Measurements from ENCODE around the gene NEURL1. TPM values are rescaled to one million over a fixed set of nuclear protein-coding genes. Genes with fewer than 3 reads are reported as not detected.
A peak's percentile ranks its signal among the peaks of the same experiment; 100 is the strongest.

NEURL1 gene
- total RNA-seq, 1 donor from 2014 or later, result 0.05 TPM

DNA sequence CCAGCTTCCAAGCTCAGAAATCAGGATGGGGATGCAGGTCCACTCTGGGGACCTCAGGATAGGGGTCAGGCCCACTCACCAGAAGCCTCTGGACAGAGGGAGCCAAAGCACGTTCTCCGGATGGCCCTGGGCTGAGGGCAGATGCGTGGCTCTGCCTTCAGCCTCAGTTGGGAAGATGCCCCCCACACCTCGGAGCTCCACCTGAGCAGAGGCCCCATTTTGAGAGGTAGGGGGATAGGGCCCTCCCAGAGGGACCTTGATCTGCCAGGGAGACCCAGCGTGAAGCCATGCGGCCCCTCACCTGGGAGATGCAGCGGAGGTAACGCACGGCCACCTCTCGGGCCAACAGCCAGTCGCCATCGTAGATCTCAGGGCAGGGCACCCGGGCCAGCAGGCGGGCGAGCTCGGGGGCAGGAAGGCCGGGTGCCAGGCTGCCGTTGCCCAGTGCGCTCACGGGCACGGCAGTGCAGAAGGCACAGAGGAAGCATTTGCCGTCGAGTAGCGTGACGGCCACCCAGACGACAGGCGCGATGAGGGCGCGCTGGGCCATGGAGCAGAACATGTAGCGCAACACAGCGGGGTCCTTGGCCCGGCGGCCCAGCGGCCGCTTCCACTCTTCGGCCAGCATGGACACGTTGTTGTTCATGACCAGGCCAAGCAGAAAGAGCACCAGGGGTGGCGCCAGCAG, 35.5 kb upstream of the NEURL1 start:
- no peak for ATAC-seq
- peak; percentile 55 for DNase-seq (ENCODE audit: missing footprints)

DNA sequence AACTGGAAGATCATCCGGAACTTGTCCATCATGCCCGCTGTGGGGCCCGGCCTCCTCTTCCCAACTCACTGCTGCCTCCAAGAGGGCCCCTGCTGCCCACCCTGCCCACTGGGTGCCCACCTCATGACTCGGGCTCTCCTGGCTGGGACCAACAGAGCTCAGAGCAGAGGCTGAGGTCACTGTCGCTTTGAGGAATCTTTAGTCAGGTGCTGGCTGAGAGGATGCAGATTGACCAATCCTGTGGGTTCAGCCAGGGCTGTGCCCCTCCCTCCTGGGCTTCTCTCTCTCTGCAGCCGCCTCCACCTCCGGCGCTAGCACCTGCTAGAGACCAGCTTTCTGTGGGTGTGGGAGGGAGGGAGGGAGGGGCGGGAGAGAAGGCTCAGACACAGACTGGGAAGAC, 34.8 kb upstream of the NEURL1 start, which contains the start of gene CALHM1:
Gene CALHM1, minus strand, starts transcription at position 181 of the 400 bp plus-strand sequence. Its CDS starts 149 bp downstream, at position 32.
- intact Hi-C loops (cut with DNase I), result no loop called here
- no peak for ATAC-seq
- peak; percentile 5 for DNase-seq (ENCODE audit: missing footprints)

More for the DNA sequence above, 35.5 kb upstream of the NEURL1 start:
- intact Hi-C loops (cut with DNase I), result no loop called here

DNA sequence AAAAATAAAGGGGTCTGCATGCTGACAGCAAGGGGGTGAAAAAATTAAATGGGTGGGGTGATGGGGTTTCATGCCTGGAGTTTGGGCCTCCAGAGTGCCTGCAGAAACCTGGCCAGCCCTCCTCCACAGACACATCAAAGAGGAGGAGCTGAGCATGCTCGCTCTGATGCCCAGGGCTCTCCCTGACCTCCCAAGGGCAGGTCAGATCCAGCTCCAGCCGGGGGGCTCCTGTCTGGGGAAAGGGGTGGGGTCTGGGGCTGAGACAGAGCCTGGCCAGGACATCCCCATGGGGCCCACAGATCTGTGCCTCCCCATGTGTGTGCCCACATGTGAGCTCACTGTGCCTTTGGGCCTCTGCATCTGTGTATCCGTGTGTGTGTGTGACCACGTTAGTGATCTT, 33.9 kb upstream of the NEURL1 start:
- intact Hi-C loops (cut with DNase I), result no loop called here
- peak; percentile 34 for DNase-seq (ENCODE audit: missing footprints)
- no peak for ATAC-seq

DNA sequence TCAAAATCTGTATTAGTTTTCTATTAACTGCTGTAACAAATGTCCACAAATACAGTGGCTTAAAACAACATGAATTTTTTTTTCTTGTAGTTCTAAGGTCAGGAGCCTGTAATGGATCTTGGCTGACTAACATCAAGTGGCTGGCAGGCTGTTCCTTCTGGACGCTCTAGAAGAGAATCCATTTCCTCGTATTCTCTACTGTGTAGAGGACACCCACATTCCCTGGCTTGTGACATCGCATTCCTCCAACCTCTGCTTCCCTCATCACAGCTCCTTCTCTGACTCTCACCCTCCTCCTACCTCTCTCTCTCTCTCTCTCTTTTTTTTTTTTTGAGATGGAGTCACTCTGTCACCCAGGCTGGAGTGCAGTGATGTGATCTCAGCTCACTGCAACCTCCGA, 30.0 kb upstream of the NEURL1 start:
- DNase-seq (ENCODE audit: missing footprints) (no peak), ATAC-seq (no peak)
- intact Hi-C loops (cut with DNase I), result no loop called here

DNA sequence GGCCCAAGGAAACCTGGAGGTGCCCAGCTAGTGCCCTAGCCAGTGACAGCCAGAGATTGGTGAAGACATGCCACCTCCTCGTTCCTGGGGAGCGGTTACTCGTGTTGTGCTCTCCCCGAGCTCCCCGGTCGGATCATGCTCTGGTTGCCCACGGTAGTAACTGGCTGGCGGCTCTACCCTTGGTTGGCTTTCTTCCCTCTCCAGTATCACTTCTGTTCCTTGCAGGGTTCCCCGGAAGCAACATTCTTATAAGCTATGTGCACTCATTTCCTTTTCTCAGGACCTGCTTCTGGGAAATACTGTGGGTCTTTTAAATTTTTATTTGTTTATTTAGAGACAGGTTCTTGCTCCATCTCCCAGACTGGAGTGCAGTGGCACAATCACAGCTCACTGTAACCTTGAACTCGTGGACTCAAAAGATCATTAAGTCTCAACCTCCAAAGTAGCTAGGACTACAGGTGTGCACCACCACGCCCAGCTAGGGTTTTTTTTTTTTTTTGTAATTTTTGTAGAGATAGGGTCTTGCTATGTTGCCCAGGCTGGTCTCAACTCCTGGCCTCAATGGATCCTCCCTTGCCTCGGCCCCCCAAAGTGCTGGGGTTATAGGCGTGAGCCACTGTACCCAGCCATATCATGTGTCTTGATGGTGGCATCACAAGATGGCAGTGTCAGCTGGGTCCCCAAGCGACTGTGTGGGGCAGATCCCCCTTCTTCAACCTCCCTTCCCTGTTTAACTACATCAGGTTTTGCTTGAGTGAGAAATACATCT, 27.9 kb upstream of the NEURL1 start:
- ATAC-seq (no peak), DNase-seq (ENCODE audit: missing footprints) (no peak)
- intact Hi-C loops (cut with DNase I), result no loop called here

DNA sequence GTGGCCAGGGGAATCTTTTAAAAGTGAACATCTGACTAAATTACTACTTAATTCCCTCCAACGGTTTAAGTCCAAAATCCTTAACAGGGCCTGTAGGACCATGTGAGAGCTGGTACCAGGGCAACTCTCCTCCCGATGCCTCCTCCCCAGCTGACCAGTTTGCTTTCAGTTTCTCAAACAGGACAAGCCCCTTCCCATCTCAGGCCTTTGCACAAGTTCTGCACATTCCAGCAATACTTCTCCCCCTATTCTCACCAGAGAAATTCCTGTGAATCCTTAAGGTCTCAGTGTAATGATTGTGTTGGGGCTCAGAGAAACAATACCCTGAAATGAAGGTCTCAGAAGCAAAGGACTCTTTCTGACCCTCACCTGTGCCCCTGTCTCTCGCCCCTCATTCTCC, 26.8 kb upstream of the NEURL1 start:
- ATAC-seq (no peak), DNase-seq (ENCODE audit: missing footprints) (no peak)
- intact Hi-C loops (cut with DNase I), result no loop called here

DNA sequence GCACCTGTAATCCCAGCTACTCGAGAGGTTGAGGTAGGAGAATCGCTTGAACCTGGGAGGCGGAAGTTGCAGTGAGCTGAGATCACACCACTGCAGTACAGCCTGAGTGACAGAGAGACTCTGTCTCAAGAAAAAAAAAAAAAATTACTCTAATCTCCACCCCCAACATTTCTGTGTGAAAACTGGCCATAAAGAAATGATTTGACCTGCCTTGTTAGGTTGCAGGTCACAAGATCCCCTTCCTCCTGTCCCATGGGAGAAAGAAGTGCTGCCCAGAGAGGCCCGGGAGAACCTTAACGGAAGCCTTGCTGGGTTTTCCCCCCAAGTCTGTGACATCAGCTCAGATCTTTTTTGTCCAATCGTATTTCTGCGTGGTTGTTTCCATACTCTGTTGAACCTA, 26.1 kb upstream of the NEURL1 start:
- DNase-seq (ENCODE audit: missing footprints) (no peak), ATAC-seq (no peak)
- intact Hi-C loops (cut with DNase I), result no loop called here

DNA sequence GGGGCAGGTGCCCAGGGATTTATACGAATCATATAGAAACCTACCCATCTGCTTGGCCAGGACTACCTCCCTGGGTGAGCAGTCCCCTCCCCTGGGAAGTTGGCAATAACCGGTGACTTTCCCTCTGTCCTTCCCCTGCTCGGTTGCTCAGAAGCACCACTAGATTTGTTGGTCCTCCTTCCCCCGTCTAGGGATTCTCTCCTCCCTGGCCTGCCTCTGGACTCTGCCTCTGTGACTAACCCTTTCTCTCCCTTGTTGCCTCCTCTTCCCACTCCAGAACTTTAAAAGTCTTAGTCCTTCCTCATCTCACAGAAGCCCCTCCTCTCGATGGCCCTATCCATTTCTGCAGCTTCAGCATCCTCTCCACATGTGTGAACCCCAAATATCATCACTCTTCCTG, 24.3 kb upstream of the NEURL1 start:
- ATAC-seq (no peak), DNase-seq (ENCODE audit: missing footprints) (no peak)
- intact Hi-C loops (cut with DNase I), result no loop called here

DNA sequence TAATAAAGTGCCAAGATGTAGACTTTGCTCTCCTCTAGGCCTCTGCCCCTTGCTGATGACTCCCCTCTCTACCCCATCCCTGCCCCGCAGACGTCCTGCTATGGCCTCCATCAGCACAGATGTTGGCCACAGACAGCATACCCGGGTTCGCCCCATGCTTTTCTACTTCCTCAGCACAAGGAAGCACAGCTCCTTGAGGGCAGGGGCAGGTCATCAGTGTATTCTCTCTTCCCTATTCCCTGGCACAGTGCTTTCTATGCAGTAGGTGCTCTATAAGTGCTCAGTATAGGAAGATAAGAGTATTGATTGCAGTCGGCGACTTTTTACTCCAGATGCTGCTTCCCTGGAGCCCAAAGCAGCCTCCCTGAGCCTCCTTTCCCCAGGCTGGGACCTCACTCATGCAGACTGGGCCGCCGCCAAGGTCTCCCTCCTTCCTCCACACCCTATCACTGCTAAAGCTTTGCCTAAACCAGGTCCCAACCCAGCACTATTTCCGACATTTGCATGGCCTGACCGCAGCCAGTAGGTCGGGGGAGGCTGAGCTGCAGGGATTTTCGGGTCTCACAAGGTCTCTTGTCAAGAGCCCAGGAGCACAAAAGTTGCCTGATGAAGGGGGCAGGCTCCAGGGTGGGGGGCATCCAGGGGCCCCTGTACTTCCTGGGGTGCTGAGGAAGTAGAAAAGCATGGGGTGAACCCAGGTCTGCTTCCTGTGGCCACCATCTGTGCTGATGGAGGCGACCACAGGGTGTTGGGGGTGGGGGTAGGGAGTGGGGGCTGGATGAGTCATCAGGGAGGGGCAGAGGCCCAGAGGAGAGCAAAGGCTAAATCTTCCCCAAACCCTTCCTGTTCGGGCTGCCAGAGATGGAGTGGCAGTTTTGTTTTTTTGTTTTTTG, 22.5 kb upstream of the NEURL1 start:
- peak; percentile 83 for DNase-seq (ENCODE audit: missing footprints)
- intact Hi-C loops (cut with DNase I), result no loop called here
- ATAC-seq, result peak; percentile 72

DNA sequence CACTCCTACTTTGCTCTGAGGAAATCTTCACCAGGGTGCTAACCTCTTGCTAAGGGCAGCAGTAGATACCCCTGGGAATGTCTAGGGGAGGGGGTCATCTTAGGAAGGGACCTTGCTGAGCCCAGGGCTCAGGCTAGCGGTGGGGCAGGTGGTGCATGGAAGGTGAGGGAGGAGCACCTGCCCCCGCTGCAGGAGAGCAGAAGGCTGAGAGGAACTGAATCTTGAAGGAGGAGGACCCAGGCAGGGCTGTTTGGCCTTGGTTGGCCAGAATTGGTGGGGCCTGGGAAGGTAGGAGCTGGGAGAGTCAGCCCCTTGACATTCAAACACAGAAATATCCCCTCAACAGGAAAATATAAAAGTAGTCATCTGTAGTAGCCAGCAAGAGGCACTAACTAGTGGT, 21.5 kb upstream of the NEURL1 start:
- intact Hi-C loops (cut with DNase I), result no loop called here
- no peak for ATAC-seq
- no peak for DNase-seq (ENCODE audit: missing footprints)

DNA sequence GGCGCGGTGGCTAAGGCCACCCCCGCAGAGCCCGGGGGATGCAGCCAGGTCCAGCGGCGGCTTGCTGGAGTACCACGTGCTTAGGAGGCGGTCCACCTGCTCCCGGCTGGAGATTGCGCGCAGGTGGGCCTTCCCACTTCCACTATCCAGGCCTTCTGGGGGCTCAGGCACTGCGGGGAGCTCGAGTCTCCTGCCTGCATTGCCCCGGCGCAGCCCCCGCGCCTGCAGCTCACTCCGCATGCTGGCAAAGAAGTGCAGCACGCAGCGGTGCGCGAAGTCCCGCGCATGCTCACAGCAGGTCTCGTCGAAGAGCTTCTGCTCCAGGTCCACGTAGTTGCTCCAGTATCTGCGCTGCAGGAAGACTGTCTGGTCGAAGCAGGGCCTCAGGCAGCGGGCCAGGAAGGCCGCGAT, 20.2 kb upstream of the NEURL1 start:
- DNase-seq (ENCODE audit: missing footprints) (no peak), ATAC-seq (no peak)
- intact Hi-C loops (cut with DNase I), result no loop called here

DNA sequence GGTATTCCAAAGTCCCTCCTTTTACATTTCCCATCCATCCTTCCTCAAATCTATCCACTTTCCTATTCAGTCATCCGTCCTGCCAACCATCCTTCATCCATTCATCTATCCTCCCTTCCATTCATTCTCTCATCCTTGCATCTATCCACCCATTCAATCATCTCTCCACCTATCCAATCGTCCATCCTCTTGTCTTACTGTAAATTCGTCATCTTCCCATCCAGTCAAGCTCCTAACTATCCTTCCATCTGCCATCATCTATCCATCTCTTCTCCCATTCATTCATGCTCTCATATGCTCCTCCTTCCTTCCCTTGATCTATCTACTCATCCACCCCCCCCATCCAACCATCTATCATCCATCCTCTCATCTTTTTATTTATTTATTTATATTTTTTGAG, 19.4 kb upstream of the NEURL1 start:
- DNase-seq (ENCODE audit: missing footprints) (no peak), ATAC-seq (no peak)
- intact Hi-C loops (cut with DNase I), result no loop called here

DNA sequence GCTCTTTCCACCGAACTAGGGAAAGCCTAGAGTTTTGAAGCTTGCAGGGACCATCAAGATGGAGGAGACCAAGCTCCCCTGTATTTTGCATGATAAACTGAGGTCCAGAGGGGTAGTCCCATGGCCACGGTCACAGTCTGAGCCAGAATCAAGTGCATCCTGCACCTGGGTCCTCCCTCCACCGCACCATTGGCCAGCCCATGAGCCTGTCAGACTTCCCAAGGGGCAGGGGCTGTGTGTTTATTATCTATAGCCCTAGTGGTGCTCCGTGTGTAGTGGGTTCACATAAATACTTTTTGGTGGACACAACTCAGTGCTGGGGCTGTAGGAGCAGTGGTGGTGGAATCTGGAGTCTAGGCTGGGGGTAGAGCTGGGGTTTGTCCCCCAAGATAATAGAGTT, 18.1 kb upstream of the NEURL1 start:
- ATAC-seq (no peak), DNase-seq (ENCODE audit: missing footprints) (no peak)
- intact Hi-C loops (cut with DNase I), result no loop called here

DNA sequence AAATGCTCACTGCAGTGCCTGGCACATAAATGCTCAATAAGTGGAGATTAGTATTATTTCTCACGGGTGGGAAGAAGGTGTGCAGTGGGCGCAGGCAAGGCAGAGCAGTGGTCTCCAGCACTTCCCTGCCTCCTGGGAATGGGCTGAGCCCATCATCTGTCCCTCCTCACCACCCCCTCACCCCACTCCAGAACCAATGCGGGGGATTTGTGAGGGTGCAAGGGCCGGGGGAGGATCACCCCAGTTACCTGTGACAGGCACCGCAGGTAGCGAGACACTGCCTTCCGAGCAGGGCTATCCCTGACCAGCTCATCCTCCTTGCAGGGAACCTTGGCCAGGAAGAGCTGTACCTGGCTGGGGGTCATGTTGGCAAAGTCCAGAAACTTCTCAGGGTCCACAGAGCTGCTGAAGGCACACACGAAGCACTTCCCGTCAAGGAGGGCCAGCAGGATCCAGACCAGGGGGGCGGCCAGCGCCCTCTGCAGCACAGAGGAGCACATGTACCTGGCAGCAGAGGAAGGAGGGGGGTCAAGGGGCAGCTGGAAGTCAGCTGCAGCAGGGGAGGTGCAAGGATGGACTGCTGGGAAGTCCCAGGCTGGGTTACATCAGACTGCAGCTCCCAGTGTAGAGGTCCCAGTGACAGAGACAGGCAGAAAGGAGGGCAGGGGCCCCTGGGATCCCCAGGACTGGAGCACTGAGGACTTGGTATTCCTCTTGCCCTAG, 17.3 kb upstream of the NEURL1 start:
- DNase-seq (ENCODE audit: missing footprints), result no peak
- ATAC-seq, result no peak
- intact Hi-C loops (cut with DNase I), result no loop called here

DNA sequence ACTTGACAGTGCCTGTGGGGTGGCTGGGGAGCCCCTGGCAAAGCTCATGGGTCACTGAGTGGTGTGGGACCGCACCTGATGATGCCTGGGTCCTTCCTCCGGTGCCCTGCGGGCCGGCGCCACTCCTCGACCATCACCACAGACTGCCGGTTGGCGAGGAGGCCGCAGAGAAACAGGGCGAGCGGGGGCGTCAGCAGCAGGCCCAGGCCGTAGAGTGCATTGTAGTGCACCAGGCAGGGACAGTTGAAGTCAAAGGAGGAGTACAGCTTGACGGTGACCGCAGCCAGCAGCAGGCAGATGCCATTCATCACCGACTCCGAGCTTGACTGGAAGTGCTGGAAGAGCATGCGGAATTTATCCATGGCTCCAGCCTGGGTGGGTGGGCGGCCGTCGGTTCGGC, 14.8 kb upstream of the NEURL1 start:
- intact Hi-C loops (cut with DNase I), result no loop called here
- DNase-seq (ENCODE audit: missing footprints) (no peak), ATAC-seq (no peak)

DNA sequence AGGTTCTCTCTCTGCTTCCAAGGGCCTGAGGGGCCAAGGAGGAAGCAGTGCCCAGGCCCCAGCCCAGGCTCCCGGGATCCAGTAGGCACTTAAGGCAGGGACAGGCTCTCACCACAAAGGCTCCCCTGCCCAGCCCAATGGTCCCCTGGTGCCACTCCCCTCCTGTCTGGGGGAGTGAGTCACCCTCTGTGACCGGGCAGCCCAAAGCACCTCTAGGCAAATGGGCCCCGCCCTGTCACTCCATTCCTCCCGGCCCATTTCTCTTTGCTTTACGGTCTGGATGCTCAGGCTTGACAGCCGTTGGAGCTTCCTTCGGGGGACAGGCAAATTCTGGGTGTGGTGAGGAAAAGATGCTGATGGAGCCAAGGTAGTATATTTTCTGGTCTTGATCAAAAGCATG, 14.4 kb upstream of the NEURL1 start, which contains the start of gene CALHM3:
Gene CALHM3, minus strand, starts transcription at position 106 of the 400 bp plus-strand sequence. CDS start 208 bp downstream, outside the sequence.
- DNase-seq (ENCODE audit: missing footprints) (no peak), ATAC-seq (no peak)
- intact Hi-C loops (cut with DNase I), result no loop called here

DNA sequence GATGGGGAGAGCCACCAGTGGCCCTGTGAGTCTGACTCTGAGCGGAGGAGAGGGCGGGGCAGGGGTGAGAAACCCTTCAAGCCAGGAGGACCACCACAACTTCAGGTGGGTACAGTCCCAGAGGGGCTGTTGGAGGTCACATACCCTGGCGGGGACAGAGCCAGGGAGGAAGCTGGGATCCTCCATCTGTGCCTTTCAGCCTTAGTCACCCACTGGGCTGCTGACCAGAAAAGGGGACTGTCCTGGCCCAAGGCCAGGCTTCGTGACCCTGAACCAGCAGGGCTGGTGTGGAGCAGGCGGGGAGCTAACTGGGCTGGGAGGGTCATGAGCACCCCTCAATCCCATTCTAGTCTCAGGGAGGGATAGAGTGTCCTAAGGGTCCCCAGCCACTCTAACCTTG, 13.0 kb upstream of the NEURL1 start:
- intact Hi-C loops (cut with DNase I), result no loop called here
- ATAC-seq, result no peak
- DNase-seq (ENCODE audit: missing footprints), result no peak

DNA sequence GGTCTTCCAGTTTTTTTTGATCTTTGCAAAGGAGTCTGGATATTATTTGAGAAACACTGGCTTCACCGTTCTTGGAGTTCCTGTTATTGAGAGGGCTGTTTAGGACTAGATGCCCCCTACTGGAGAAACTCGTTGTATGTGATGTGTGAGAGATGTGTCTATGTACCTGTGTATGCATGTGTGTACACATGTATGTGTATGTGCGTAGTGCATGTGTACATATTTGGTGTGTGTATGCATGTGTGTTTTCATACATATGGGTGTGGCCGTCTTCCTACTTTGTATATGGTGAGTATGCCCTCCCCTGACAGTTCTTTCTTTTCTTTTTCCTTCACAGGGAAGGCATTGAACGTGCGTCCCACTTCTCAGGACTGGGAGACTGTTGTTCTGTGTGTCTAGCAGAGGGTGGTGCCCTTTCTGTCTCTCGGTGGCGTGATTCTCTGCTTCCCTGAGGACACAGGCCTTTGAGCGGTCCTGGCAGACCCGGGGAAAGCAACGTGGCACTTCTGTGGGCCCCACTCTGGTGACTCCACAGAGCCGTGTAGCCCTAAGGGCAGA, 11.5 kb upstream of the NEURL1 start:
- peak; percentile 59 for ATAC-seq
- intact Hi-C loops (cut with DNase I), result no loop called here
- no peak for DNase-seq (ENCODE audit: missing footprints)

Measured in Right ventricle myocardium inferior (tissue), 1 donor.